PFSK-1 (cell line): ENCODE results near the gene NGFR.

Experiments used
- SIN3A ChIP-seq: IDR thresholded peaks from 2 replicates; pipeline ENCODE4 v1.6.1; 2012; ENCODE audit warnings: mild to moderate bottlenecking, low read length, moderate library complexity, borderline replicate concordance; ENCODE audit not compliant: insufficient read depth
- TAF1 ChIP-seq: IDR thresholded peaks from 2 replicates; pipeline ENCODE4 v1.6.1; 2012; ENCODE audit warnings: low read length, control low read depth, borderline replicate concordance; ENCODE audit not compliant: insufficient read depth
- TF ChIP-seq, protein P1 (sequence below), 2 experiments: IDR thresholded peaks; 2 replicates each; pipeline versions ENCODE4 v1.6.1 to v1.8.0; 2011 to 2012; ENCODE audit warnings: low read depth in 2 of 2, low read length in 2 of 2, control low read depth in 1 of 2, inconsistent platforms in 1 of 2, mild to moderate bottlenecking in 1 of 2, moderate library complexity in 1 of 2; ENCODE audit not compliant: insufficient read depth in 1 of 2

DNA sequence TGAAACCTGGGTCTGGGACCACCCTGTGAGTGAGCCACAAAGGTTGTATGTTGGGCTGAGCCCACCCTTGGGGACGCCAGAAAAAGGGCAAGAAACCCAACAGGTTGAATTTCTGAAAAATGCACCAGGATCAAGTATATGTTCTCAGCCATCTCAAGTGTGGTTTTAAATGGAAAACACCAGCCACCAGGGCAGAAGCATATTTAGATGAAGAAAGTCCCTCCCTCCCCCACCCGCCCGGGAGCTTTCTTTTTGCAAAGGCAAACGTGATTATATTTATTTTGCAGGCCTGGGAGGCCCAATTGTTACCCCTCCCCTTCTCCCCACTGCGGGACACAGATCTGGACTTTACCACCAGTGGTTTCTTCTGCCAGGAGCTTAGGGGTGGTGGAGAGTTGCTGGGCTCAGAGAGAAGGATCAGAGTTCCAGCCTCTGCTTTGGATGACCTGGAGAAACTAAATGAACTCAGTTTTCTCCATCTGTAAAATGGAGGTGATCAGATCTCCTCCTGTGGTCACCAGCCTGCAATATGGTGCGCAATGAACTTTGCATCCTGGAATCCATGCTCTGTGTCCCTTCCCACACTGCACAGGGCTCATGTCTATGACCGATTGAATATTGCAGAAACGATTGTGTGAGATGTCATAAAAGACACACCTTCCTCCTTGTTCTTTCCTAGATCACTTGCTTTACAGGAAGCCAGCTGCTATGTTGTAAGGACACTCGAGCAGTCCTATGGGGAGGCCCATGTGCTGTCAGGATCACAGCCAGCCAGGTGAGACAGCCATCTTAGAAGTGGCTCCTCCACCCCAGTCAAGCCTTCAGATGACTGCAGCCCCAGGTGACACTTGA lies 21.0 kb upstream of the NGFR start:
- TF ChIP-seq, protein P1, sequence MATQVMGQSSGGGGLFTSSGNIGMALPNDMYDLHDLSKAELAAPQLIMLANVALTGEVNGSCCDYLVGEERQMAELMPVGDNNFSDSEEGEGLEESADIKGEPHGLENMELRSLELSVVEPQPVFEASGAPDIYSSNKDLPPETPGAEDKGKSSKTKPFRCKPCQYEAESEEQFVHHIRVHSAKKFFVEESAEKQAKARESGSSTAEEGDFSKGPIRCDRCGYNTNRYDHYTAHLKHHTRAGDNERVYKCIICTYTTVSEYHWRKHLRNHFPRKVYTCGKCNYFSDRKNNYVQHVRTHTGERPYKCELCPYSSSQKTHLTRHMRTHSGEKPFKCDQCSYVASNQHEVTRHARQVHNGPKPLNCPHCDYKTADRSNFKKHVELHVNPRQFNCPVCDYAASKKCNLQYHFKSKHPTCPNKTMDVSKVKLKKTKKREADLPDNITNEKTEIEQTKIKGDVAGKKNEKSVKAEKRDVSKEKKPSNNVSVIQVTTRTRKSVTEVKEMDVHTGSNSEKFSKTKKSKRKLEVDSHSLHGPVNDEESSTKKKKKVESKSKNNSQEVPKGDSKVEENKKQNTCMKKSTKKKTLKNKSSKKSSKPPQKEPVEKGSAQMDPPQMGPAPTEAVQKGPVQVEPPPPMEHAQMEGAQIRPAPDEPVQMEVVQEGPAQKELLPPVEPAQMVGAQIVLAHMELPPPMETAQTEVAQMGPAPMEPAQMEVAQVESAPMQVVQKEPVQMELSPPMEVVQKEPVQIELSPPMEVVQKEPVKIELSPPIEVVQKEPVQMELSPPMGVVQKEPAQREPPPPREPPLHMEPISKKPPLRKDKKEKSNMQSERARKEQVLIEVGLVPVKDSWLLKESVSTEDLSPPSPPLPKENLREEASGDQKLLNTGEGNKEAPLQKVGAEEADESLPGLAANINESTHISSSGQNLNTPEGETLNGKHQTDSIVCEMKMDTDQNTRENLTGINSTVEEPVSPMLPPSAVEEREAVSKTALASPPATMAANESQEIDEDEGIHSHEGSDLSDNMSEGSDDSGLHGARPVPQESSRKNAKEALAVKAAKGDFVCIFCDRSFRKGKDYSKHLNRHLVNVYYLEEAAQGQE (IDR thresholded peaks at IDR 0.05; ENCODE audit: insufficient read depth in 1 of 2, low read depth in 2 of 2, low read length in 2 of 2): no peak
- no peak for TF ChIP-seq TAF1
- TF ChIP-seq SIN3A: no peak
